HFF-Myc (cell line): Measurements from ENCODE around the gene RPL27A.

Experiments used
- DNase-seq: peaks from one replicate; pipeline ENCODE4 v3.0.0-alpha.2; 2011; ENCODE audit warnings: low read depth; ENCODE audit errors: extremely low read depth
- H3K4me3 ChIP-seq: replicated peaks from 2 replicates; pipeline ENCODE4 v1.5.1; 2011; ENCODE audit warnings: low read depth, mild to moderate bottlenecking, control low read depth, low read length
- CTCF ChIP-seq: IDR thresholded peaks from 2 replicates; pipeline ENCODE4 v1.5.1; 2012; ENCODE audit warnings: mild to moderate bottlenecking, low read depth, low read length, control low read depth; ENCODE audit errors: missing control alignments

Gene RPL27A

GRCh38 chr11:8719721-8720120 is 37.1 kb downstream of the RPL27A start:
- peak overlapping the region; percentile 1; the same call in 1 of the 2 replicates for H3K4me3 ChIP-seq
- no peak for TF ChIP-seq CTCF
- DNase-seq = no peak

- H3K4me3 ChIP-seq = no peak overlapping the region
- DNase-seq = no peak
- no peak for TF ChIP-seq CTCF
Observed at GRCh38 chr11:8720352-8720751, 37.8 kb downstream of the RPL27A start.

- H3K4me3 ChIP-seq = no peak overlapping the region
- no peak for TF ChIP-seq CTCF
- DNase-seq = no peak
Observed at GRCh38 chr11:8720868-8721608, 38.4 kb downstream of the RPL27A start.

- H3K4me3 ChIP-seq = no peak overlapping the region
- DNase-seq = no peak
- TF ChIP-seq CTCF = no peak
Observed at GRCh38 chr11:8721609-8722500, 39.3 kb downstream of the RPL27A start.

- no peak for TF ChIP-seq CTCF
- DNase-seq = no peak
- no peak overlapping the region for H3K4me3 ChIP-seq
Observed at GRCh38 chr11:8722809-8723208, 40.2 kb downstream of the RPL27A start.

GRCh38 chr11:8723711-8724110 is 41.1 kb downstream of the RPL27A start:
- no peak for TF ChIP-seq CTCF
- DNase-seq = no peak
- H3K4me3 ChIP-seq = no peak overlapping the region
